Left ventricle myocardium inferior (tissue), 1 donor: ENCODE measurements around the gene IGDCC3. TPM values are rescaled to one million over a fixed set of nuclear protein-coding genes. Genes with fewer than 3 reads are reported as not detected.

Source experiments
- DNase-seq: peaks from one replicate; pipeline ENCODE4 v3.0.0-alpha.2; 2020
- H3K27ac ChIP-seq: fragments of 200-600 bp; replicated peaks from 2 replicates; pipeline ENCODE4 v1.8.0; 2021
- H3K27me3 ChIP-seq: fragments of 200-600 bp; 2 replicates; pipeline ENCODE4 v1.8.0; 2021; ENCODE audit warnings: low read depth
- H3K36me3 ChIP-seq: fragments of 200-600 bp; 2 replicates; pipeline ENCODE4 v1.8.0; 2021
- H3K4me1 ChIP-seq: fragments of 200-600 bp; 2 replicates; pipeline ENCODE4 v1.8.0; 2021
- H3K4me3 ChIP-seq: fragments of 200-600 bp; 2 replicates; pipeline ENCODE4 v1.8.0; 2021; ENCODE audit warnings: mild to moderate bottlenecking, moderate library complexity
- H3K9me3 ChIP-seq: fragments of 200-600 bp; replicated peaks from 2 replicates; pipeline ENCODE4 v1.8.0; 2021
- CTCF ChIP-seq: fragments of 200-600 bp; IDR thresholded peaks from 2 replicates; pipeline ENCODE4 v1.8.0; 2021; ENCODE audit warnings: antibody characterized with exemption, mild to moderate bottlenecking, borderline replicate concordance
- intact Hi-C: fragments of 100-400 bp; cut with micrococcal nuclease; formaldehyde crosslinking; loops from one replicate; pipeline ENCODE4 v1.11.0; 2022
- total RNA-seq: library from RNA; stranded (reverse); fragmentation: NEBNext Ultra II Directional; extraction: Animal tissue kit (Norgen Biotek cat#: 25700); gene quantifications from one replicate; pipeline ENCODE4 v1.2.1, GENCODE V29; 2021
- donor health status: DM: no; HTN: yes; CAD: no; lungs with severe emphysema.

The IGDCC3 gene
- total RNA-seq, 1 donor from 2014 or later: 0.16 TPM

- Histone ChIP-seq H3K4me3 (no peak overlapping the region), H3K9me3 (no peaks in the 10 kb centered on the region), H3K4me1 (peaks cover 22% of the 10 kb centered on the region), H3K27ac (no peak overlapping the region), H3K36me3 (no peaks in the 10 kb centered on the region), H3K27me3 (peaks cover 69% of the 10 kb centered on the region)
- intact Hi-C loops: no loop called here
- no peak for DNase-seq
- no peak for TF ChIP-seq CTCF
Measured at GRCh38 chr15:65372787-65373067, 5.1 kb downstream of the IGDCC3 start.

- intact Hi-C loops: no loop called here
- H3K27me3 ChIP-seq: peaks cover 64% of the 10 kb centered on the region
- DNase-seq: no peak
Measured at GRCh38 chr15:65371976-65372786, 5.6 kb downstream of the IGDCC3 start.

GRCh38 chr15:65370885-65371284 lies 6.9 kb downstream of the IGDCC3 start:
- no peak for DNase-seq
- intact Hi-C loops: no loop called here
- no peaks in the 10 kb centered on the region for H3K9me3 ChIP-seq
- peaks cover 6% of the 10 kb centered on the region for H3K4me1 ChIP-seq
- peaks cover 51% of the 10 kb centered on the region for H3K27me3 ChIP-seq
- H3K36me3 ChIP-seq: no peaks in the 10 kb centered on the region
- H3K27ac ChIP-seq: no peak overlapping the region
- H3K4me3 ChIP-seq: no peak overlapping the region
- no peak for TF ChIP-seq CTCF

More at GRCh38 chr15:65371976-65372786, 5.6 kb downstream of the IGDCC3 start:
- Histone ChIP-seq H3K4me1 (peaks cover 19% of the 10 kb centered on the region), H3K4me3 (no peak overlapping the region), H3K9me3 (no peaks in the 10 kb centered on the region), H3K36me3 (no peaks in the 10 kb centered on the region), H3K27ac (no peak overlapping the region)
- TF ChIP-seq CTCF: no peak

GRCh38 chr15:65369651-65370050 lies 8.2 kb downstream of the IGDCC3 start:
- Histone ChIP-seq H3K9me3 (no peaks in the 10 kb centered on the region), H3K27ac (no peak overlapping the region), H3K4me1 (peaks cover 5% of the 10 kb centered on the region), H3K4me3 (no peak overlapping the region), H3K36me3 (no peaks in the 10 kb centered on the region), H3K27me3 (peaks cover 42% of the 10 kb centered on the region)
- intact Hi-C loops: no loop called here
- no peak for DNase-seq
- no peak for TF ChIP-seq CTCF

- Histone ChIP-seq H3K9me3 (no peaks in the 10 kb centered on the region), H3K4me3 (no peak overlapping the region), H3K4me1 (peaks cover 5% of the 10 kb centered on the region), H3K27me3 (peaks cover 37% of the 10 kb centered on the region), H3K27ac (no peak overlapping the region), H3K36me3 (no peaks in the 10 kb centered on the region)
- intact Hi-C loops: no loop called here
- DNase-seq: no peak
- no peak for TF ChIP-seq CTCF
Measured at GRCh38 chr15:65369212-65369547, 8.6 kb downstream of the IGDCC3 start.
